H1 (cell line): ENCODE results near the gene TFF2. TPM values are rescaled to one million over a fixed set of nuclear protein-coding genes. Genes with fewer than 3 reads are reported as not detected.
A peak's percentile ranks its signal among the peaks of the same experiment; 100 is the strongest.

ENCODE experiments used
- CTCF ChIA-PET: fragments of 300-600 bp; sonication (Branson Sonifier 250); formaldehyde crosslinking; loops from one replicate; lab custom pipeline; 2021; ENCODE audit not compliant: partially characterized antibody; lab: Charles Lee
- POLR2A ChIA-PET: fragments of 300-600 bp; sonication (Branson Sonifier 250); formaldehyde crosslinking; loops from one replicate; lab custom pipeline; 2021; ENCODE audit warnings: inconsistent platforms; ENCODE audit not compliant: partially characterized antibody; lab: Charles Lee
- DNase-seq, 2 experiments: peaks; one replicate each; pipeline versions ENCODE4 v3.0.0 to v3.0.0-alpha.2; 2010 to 2022; ENCODE audit warnings: low spot score in 2 of 2, low read depth in 1 of 2, mixed read lengths in 1 of 2
- FAIRE-seq: peaks from 2 replicates; lab custom pipeline; 2011; peaks lifted over from hg19 to GRCh38; lab: Jason Lieb, UNC
- H2AFZ ChIP-seq: 2 replicates; pipeline ENCODE4 v1.8.1; 2012; ENCODE audit warnings: low read length, inconsistent platforms
- H2AK5ac ChIP-seq: 2 replicates; pipeline ENCODE4 v1.6.1; 2013; ENCODE audit warnings: low read depth, low read length
- H2BK120ac ChIP-seq: replicated peaks from 2 replicates; pipeline ENCODE3; 2013; ENCODE audit warnings: low read depth, low read length, inconsistent platforms
- H2BK12ac ChIP-seq: 2 replicates; pipeline ENCODE4 v1.6.1; 2013; ENCODE audit warnings: low read depth, low read length
- H2BK15ac ChIP-seq: 2 replicates; pipeline ENCODE4 v1.6.1; 2013; ENCODE audit warnings: low read length
- H2BK20ac ChIP-seq: 2 replicates; pipeline ENCODE4 v1.6.1; 2013; ENCODE audit warnings: low read length
- H2BK5ac ChIP-seq: 2 replicates; pipeline ENCODE4 v1.6.1; 2013; ENCODE audit warnings: low read depth, low read length
- H3K14ac ChIP-seq: 2 replicates; pipeline ENCODE4 v1.6.1; 2013; ENCODE audit warnings: inconsistent platforms; ENCODE audit not compliant: insufficient read length
- H3K18ac ChIP-seq: 2 replicates; pipeline ENCODE4 v1.6.1; 2013; ENCODE audit warnings: low read length; ENCODE audit errors: extremely low read depth
- H3K23ac ChIP-seq: 2 replicates; pipeline ENCODE4 v1.6.1; 2013; ENCODE audit warnings: inconsistent platforms; ENCODE audit not compliant: insufficient read length
- H3K23me2 ChIP-seq: 2 replicates; pipeline ENCODE4 v1.6.1; 2013; ENCODE audit warnings: low read depth, low read length
- H3K27ac ChIP-seq: 2 replicates; pipeline ENCODE4 v1.6.1; 2011; ENCODE audit warnings: low read depth, low read length, inconsistent platforms
- H3K27me3 ChIP-seq, 4 experiments: replicated peaks in 1 of 4; 1 replicate in 1 of 4; 2 replicates in 3 of 4; pipeline versions ENCODE4 v1.6.1 to v1.8.1; 2011 to 2013; ENCODE audit warnings: low read length in 3 of 4, mild to moderate bottlenecking in 3 of 4, inconsistent platforms in 2 of 4, mixed read lengths in 2 of 4, moderate library complexity in 1 of 4; ENCODE audit not compliant: control insufficient read depth in 3 of 4, insufficient read depth in 3 of 4; ENCODE audit errors: extremely low read depth in 1 of 4
- H3K36me3 ChIP-seq, 4 experiments: 2 replicates each; pipeline versions ENCODE4 v1.6.1 to v1.8.1; 2011 to 2013; ENCODE audit warnings: mild to moderate bottlenecking in 4 of 4, low read length in 3 of 4, moderate library complexity in 2 of 4, control low read depth in 1 of 4, inconsistent platforms in 1 of 4; ENCODE audit not compliant: insufficient read depth in 4 of 4, control insufficient read depth in 2 of 4
- H3K4ac ChIP-seq: replicated peaks from 2 replicates; pipeline ENCODE3; 2013; ENCODE audit warnings: low read length, low read depth, mixed read lengths, inconsistent platforms; ENCODE audit not compliant: insufficient read length
- H3K4me1 ChIP-seq, 4 experiments: replicated peaks in 1 of 4; 1 replicate in 1 of 4; 2 replicates in 3 of 4; pipeline versions ENCODE4 v1.6.1 to v1.8.1; 2011 to 2013; ENCODE audit warnings: low read length in 3 of 4, inconsistent platforms in 2 of 4, mixed read lengths in 1 of 4; ENCODE audit not compliant: insufficient read depth in 4 of 4, control insufficient read depth in 3 of 4
- H3K4me2 ChIP-seq, 2 experiments: 2 replicates each; pipeline versions ENCODE4 v1.6.1 to v1.8.1; 2011 to 2013; ENCODE audit warnings: low read depth in 2 of 2, low read length in 2 of 2, control low read depth in 1 of 2, inconsistent platforms in 1 of 2, mild to moderate bottlenecking in 1 of 2; ENCODE audit not compliant: insufficient read depth in 1 of 2
- H3K4me3 ChIP-seq, 4 experiments: fragments of 200-600, 300-600 bp in 1 of 4; sonication (generic), shearing (Covaris generic), sonication (Bioruptor Twin) in 1 of 4; 2 replicates each; pipeline versions ENCODE4 v1.5.1 to v1.8.1; 2011 to 2016; ENCODE audit warnings: low read length in 4 of 4, low read depth in 3 of 4, control low read depth in 2 of 4, inconsistent platforms in 2 of 4, mild to moderate bottlenecking in 2 of 4, mixed read lengths in 1 of 4, moderate library complexity in 1 of 4; ENCODE audit not compliant: insufficient read depth in 2 of 4; ENCODE audit errors: extremely low read depth in 1 of 4
- H3K56ac ChIP-seq: replicated peaks from 2 replicates; pipeline ENCODE3; 2013; ENCODE audit warnings: low read depth, mild to moderate bottlenecking, mixed read lengths, low read length, inconsistent platforms; ENCODE audit not compliant: insufficient read length
- H3K79me1 ChIP-seq: 2 replicates; pipeline ENCODE4 v1.6.1; 2013; ENCODE audit warnings: low read depth, low read length, control low read depth
- H3K79me2 ChIP-seq, 2 experiments: 2 replicates each; pipeline versions ENCODE4 v1.6.1 to v1.8.1; 2012 to 2013; ENCODE audit warnings: low read length in 2 of 2, mild to moderate bottlenecking in 2 of 2, inconsistent platforms in 1 of 2; ENCODE audit not compliant: insufficient read depth in 2 of 2, control insufficient read depth in 1 of 2
- H3K9ac ChIP-seq, 4 experiments: replicated peaks in 1 of 4; 1 replicate in 1 of 4; 2 replicates in 3 of 4; pipeline versions ENCODE4 v1.6.1 to v1.8.1; 2011 to 2013; ENCODE audit warnings: low read depth in 3 of 4, low read length in 3 of 4, control low read depth in 2 of 4, mild to moderate bottlenecking in 2 of 4, moderate library complexity in 2 of 4, inconsistent platforms in 1 of 4; ENCODE audit errors: extremely low read depth in 1 of 4
- H3K9me3 ChIP-seq, 2 experiments: 2 replicates each; pipeline versions ENCODE4 v1.6.1 to v1.8.1; 2012 to 2013; ENCODE audit warnings: mild to moderate bottlenecking in 2 of 2, moderate library complexity in 2 of 2, control low read depth in 1 of 2, inconsistent platforms in 1 of 2, low read depth in 1 of 2, low read length in 1 of 2, mixed read lengths in 1 of 2; ENCODE audit not compliant: insufficient read depth in 2 of 2
- H4K20me1 ChIP-seq, 2 experiments: replicated peaks in 1 of 2; 2 replicates each; pipeline versions ENCODE3 to v1.8.1; 2011 to 2013; ENCODE audit warnings: inconsistent platforms in 2 of 2, low read length in 2 of 2, mild to moderate bottlenecking in 1 of 2; ENCODE audit not compliant: insufficient read depth in 2 of 2, control insufficient read depth in 1 of 2
- H4K5ac ChIP-seq: 2 replicates; pipeline ENCODE4 v1.6.1; 2013; ENCODE audit warnings: low read length, low read depth, mixed read lengths, inconsistent platforms; ENCODE audit not compliant: insufficient read length
- H4K8ac ChIP-seq: 2 replicates; pipeline ENCODE4 v1.8.0; 2013; ENCODE audit warnings: mild to moderate bottlenecking, moderate library complexity, low read length, inconsistent platforms; ENCODE audit not compliant: insufficient read depth; ENCODE audit errors: extremely low read depth
- H4K91ac ChIP-seq: replicated peaks from 2 replicates; pipeline ENCODE3; 2013; ENCODE audit warnings: low read length, mixed read lengths, inconsistent platforms; ENCODE audit not compliant: insufficient read length
- ATF2 ChIP-seq: IDR thresholded peaks from 2 replicates; pipeline ENCODE4 v1.6.1; 2012; ENCODE audit warnings: low read length, inconsistent platforms
- CBX8 ChIP-seq: fragments of 300-800, 300-1000 bp; sonication (generic); IDR thresholded peaks from 2 replicates; pipeline ENCODE4 v1.7.1; 2016; ENCODE audit warnings: low read depth, low read length, borderline replicate concordance
- JUN ChIP-seq: IDR thresholded peaks from 2 replicates; pipeline ENCODE4 v1.6.1; 2011; ENCODE audit warnings: low read depth, mild to moderate bottlenecking, improper control_type of control experiment, low read length
- KDM4A ChIP-seq: IDR thresholded peaks from one replicate; pipeline ENCODE4 v1.7.1; 2012; ENCODE audit warnings: low read depth, mild to moderate bottlenecking, moderate library complexity, low read length, inconsistent platforms; ENCODE audit not compliant: severe bottlenecking
- NRF1 ChIP-seq: IDR thresholded peaks from 2 replicates; pipeline ENCODE4 v1.6.1; 2011; ENCODE audit warnings: mild to moderate bottlenecking, low read depth, low read length, improper control_type of control experiment
- PHF8 ChIP-seq: fragments of 200-600 bp; sonication (generic); conservative IDR thresholded peaks from 2 replicates; pipeline ENCODE4 v1.7.1; 2012; ENCODE audit warnings: low read depth, mild to moderate bottlenecking, inconsistent platforms, low read length, moderate library complexity
- SAP30 ChIP-seq: fragments of 300-600 bp; sonication (generic); IDR thresholded peaks from 2 replicates; pipeline ENCODE4 v1.7.1; 2012; ENCODE audit warnings: low read length, moderate library complexity, mild to moderate bottlenecking, inconsistent platforms; ENCODE audit not compliant: insufficient read depth, insufficient replicate concordance
- SP1 ChIP-seq: IDR thresholded peaks from 2 replicates; pipeline ENCODE4 v1.6.1; 2011; ENCODE audit warnings: low read depth, low read length
- SP2 ChIP-seq: IDR thresholded peaks from 2 replicates; pipeline ENCODE4 v1.6.1; 2012; ENCODE audit warnings: mild to moderate bottlenecking, low read length, inconsistent platforms
- polyA plus RNA-seq, 7 experiments: library from polyadenylated mRNA; depleted of rRNA in 3 of 7; stranded (reverse) in 5 of 7; unstranded in 2 of 7; fragments of >200 nt in 5 of 7; fragments of 200-250 nt in 2 of 7; gene quantifications; 1 replicate in 5 of 7; 2 replicates in 1 of 7; 4 replicates in 1 of 7; pipeline versions ENCODE4 v1.2.1 to v1.2.3, GENCODE V29; 2011 to 2013; ENCODE audit warnings: missing spikeins in 2 of 7, mixed read lengths in 2 of 7
- total RNA-seq: library from RNA; stranded (reverse); fragmentation: NEBNext Ultra II Directional; extraction: Animal tissue kit (Norgen Biotek cat#: 25700); gene quantifications from 2 replicates; pipeline ENCODE4 v1.2.1, GENCODE V29; 2021
- TF ChIP-seq, protein P1 (sequence below): IDR thresholded peaks from 2 replicates; pipeline ENCODE4 v1.6.1; 2012; ENCODE audit warnings: inconsistent platforms

Gene TFF2
- total and polyA plus RNA-seq, 2 of the 8 experiments (the other 6 are each of a cell fraction or from before 2014, with no cell fraction given), result not detected

DNA sequence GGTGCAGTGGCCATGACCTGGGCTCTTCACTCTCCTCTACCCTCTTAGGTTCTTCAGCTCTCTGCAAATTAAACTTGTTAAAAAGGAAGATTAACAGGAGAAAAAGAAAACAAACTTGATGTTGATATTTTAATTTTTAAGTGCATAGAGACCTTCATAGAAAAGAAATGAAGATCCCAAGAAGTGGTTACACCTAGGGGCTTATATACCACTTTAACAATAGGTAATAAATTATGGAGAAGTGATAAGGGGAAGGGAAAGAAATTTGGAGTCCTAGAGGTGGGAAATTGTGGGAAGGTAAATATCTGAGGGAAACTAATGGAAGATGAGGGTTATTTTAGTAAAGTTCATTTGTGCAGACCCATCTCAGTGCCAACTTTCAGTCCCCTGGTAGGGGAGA lies 19.1 kb downstream of the TFF2 start:
- Histone ChIP-seq H3K14ac (no peak overlapping the region), H3K4me3 (no peak overlapping the region), H3K27ac (no peak overlapping the region), H2AK5ac (no peak overlapping the region), H3K23ac (no peak overlapping the region), H3K79me2 (no peaks in the 10 kb centered on the region), H2BK15ac (no peak overlapping the region), H2BK20ac (0 out of 2 replicates have a peak overlapping the region, but pooled peaks have one; percentile 10), H3K56ac (no peak overlapping the region), H4K5ac (no peak overlapping the region), H3K79me1 (no peaks in the 10 kb centered on the region), H3K9me3 (peaks cover 12 to 16% of the 10 kb centered on the region in 2 experiments), H3K23me2 (no peaks in the 10 kb centered on the region), H3K4ac (no peak overlapping the region), H3K4me2 (no peak overlapping the region), H4K91ac (no peak overlapping the region), H2BK5ac (no peak overlapping the region), H3K4me1 (peaks cover 0 to 10% (median 1%) of the 10 kb centered on the region in 4 experiments; a peak in 4 of 7 replicates), H3K18ac (no peak overlapping the region), H2BK120ac (no peak overlapping the region), H3K9ac (no peak overlapping the region), H3K36me3 (no peaks in the 10 kb centered on the region), H3K27me3 (no peaks in the 10 kb centered on the region), H2AFZ (no peak overlapping the region), H4K8ac (no peak overlapping the region), H2BK12ac (no peak overlapping the region), H4K20me1 (no peaks in the 10 kb centered on the region)
- DNase-seq (no peak), FAIRE-seq (no peak)
- no peak for TF ChIP-seq JUN
- TF ChIP-seq, protein P1, sequence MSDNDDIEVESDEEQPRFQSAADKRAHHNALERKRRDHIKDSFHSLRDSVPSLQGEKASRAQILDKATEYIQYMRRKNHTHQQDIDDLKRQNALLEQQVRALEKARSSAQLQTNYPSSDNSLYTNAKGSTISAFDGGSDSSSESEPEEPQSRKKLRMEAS, result no peak
- no peak for TF ChIP-seq ATF2
- TF ChIP-seq PHF8, result no peak
- no peak for TF ChIP-seq SP2
- no peak for TF ChIP-seq SP1
- TF ChIP-seq CBX8, result no peak
- TF ChIP-seq KDM4A, result no peak
- no peak for TF ChIP-seq NRF1
- TF ChIP-seq SAP30, result no peak
- ChIA-PET CTCF (interaction anchor here (0.6 kb wide), 1 partner anchor 36 kb away, joined by 3 read pairs; no protein-coding TSS in a partner anchor), POLR2A (no interaction called here)
